MM.1S (cell line): Measurements from ENCODE around the gene AATK.

Experiments
- DNase-seq: peaks from one replicate; pipeline ENCODE4 v3.0.0-alpha.2; 2015
- H2AFZ ChIP-seq: fragments of 300-600 bp; sonication (generic); 2 replicates; pipeline ENCODE4 v1.6.0; 2016; ENCODE audit warnings: antibody characterized with exemption, low read length
- H3F3A ChIP-seq: fragments of 300-600 bp; sonication (generic); 2 replicates; pipeline ENCODE4 v1.6.1; 2016; ENCODE audit warnings: mild to moderate bottlenecking, antibody characterized with exemption, low read length, moderate library complexity, mixed read lengths; ENCODE audit not compliant: insufficient read depth
- H3K27ac ChIP-seq: fragments of 300-600 bp; sonication (generic); 2 replicates; pipeline ENCODE4 v1.5.1; 2016; ENCODE audit warnings: mild to moderate bottlenecking, low read length
- H3K27me3 ChIP-seq: fragments of 300-600 bp; sonication (generic); replicated peaks from 2 replicates; pipeline ENCODE4 v1.6.0; 2016; ENCODE audit warnings: low read length; ENCODE audit not compliant: insufficient read depth
- H3K36me3 ChIP-seq: fragments of 300-600 bp; sonication (generic); replicated peaks from 2 replicates; pipeline ENCODE4 v1.6.1; 2016; ENCODE audit warnings: mild to moderate bottlenecking, low read length, mixed read lengths; ENCODE audit not compliant: insufficient read depth
- H3K4me1 ChIP-seq: fragments of 300-600 bp; sonication (generic); 2 replicates; pipeline ENCODE4 v1.6.1; 2016; ENCODE audit warnings: low read length, mixed read lengths
- H3K4me2 ChIP-seq: fragments of 300-600 bp; sonication (generic); 2 replicates; pipeline ENCODE4 v1.6.0; 2016; ENCODE audit warnings: low read depth, low read length
- H3K4me3 ChIP-seq: fragments of 300-600 bp; sonication (generic); 2 replicates; pipeline ENCODE4 v1.5.1; 2016; ENCODE audit warnings: low read length, mixed read lengths
- H3K79me2 ChIP-seq: fragments of 300-600 bp; sonication (generic); 2 replicates; pipeline ENCODE4 v1.6.1; 2016; ENCODE audit warnings: mixed run types, low read length, mixed read lengths
- H3K9ac ChIP-seq: fragments of 300-600 bp; sonication (generic); 2 replicates; pipeline ENCODE4 v1.6.1; 2016; ENCODE audit warnings: low read length, mixed read lengths
- H3K9me2 ChIP-seq: fragments of 300-600 bp; sonication (generic); replicated peaks from 2 replicates; pipeline ENCODE4 v1.6.1; 2016; ENCODE audit warnings: mild to moderate bottlenecking, low read length, mixed read lengths; ENCODE audit not compliant: insufficient read depth
- H3K9me3 ChIP-seq: fragments of 300-600 bp; sonication (generic); replicated peaks from 2 replicates; pipeline ENCODE4 v1.6.1; 2016; ENCODE audit warnings: mild to moderate bottlenecking, low read length, mixed read lengths; ENCODE audit not compliant: insufficient read depth
- H4K20me1 ChIP-seq: fragments of 300-600 bp; sonication (generic); 2 replicates; pipeline ENCODE4 v1.6.1; 2016; ENCODE audit warnings: mild to moderate bottlenecking, low read length, moderate library complexity, mixed read lengths; ENCODE audit not compliant: insufficient read depth
- EZH2 ChIP-seq: fragments of 300-600 bp; sonication (generic); optimal IDR thresholded peaks from 2 replicates; pipeline ENCODE3; 2017; ENCODE audit warnings: low read depth, mild to moderate bottlenecking, antibody characterized with exemption, low read length, mixed read lengths
- EZH2phosphoT487 ChIP-seq: fragments of 300-600 bp; sonication (generic); IDR thresholded peaks from 2 replicates; pipeline ENCODE4 v1.6.1; 2018; ENCODE audit warnings: antibody characterized with exemption, low read length
- TF ChIP-seq, protein P1 (sequence below): fragments of 300-600 bp; sonication (generic); IDR thresholded peaks from 2 replicates; pipeline ENCODE4 v1.5.1; 2016; ENCODE audit warnings: antibody characterized with exemption, low read length, mixed read lengths

Gene AATK

DNA sequence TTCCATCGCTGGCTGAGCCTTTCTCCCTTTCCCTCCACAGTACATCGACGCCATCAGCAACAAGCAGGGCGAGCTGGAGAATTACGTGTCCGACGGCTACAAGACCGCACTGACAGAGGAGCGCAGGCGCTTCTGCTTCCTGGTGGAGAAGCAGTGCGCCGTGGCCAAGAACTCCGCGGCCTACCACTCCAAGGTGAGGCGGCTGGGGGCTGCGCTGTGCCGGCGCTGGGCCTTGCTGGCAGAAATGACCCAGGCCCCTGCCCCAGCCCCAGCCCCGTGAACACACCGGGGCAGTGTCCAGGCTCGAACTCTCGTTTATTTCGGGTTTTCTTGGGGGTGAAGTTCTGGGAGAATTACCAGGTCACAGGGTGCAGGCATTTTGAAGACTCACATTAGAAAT is 66.1 kb downstream of the AATK start:
- Histone ChIP-seq H4K20me1 (no peaks in the 10 kb centered on the region), H3K4me1 (no peaks in the 10 kb centered on the region), H3F3A (no peaks in the 10 kb centered on the region), H3K79me2 (no peaks in the 10 kb centered on the region), H3K36me3 (no peaks in the 10 kb centered on the region), H3K9me3 (no peaks in the 10 kb centered on the region), H3K9ac (no peak overlapping the region), H2AFZ (no peak overlapping the region), H3K27me3 (peaks cover 84% of the 10 kb centered on the region), H3K27ac (no peak overlapping the region), H3K4me2 (no peak overlapping the region), H3K4me3 (no peak overlapping the region), H3K9me2 (no peaks in the 10 kb centered on the region)
- TF ChIP-seq EZH2 (no peak), EZH2phosphoT487 (no peak)
- TF ChIP-seq, protein P1, sequence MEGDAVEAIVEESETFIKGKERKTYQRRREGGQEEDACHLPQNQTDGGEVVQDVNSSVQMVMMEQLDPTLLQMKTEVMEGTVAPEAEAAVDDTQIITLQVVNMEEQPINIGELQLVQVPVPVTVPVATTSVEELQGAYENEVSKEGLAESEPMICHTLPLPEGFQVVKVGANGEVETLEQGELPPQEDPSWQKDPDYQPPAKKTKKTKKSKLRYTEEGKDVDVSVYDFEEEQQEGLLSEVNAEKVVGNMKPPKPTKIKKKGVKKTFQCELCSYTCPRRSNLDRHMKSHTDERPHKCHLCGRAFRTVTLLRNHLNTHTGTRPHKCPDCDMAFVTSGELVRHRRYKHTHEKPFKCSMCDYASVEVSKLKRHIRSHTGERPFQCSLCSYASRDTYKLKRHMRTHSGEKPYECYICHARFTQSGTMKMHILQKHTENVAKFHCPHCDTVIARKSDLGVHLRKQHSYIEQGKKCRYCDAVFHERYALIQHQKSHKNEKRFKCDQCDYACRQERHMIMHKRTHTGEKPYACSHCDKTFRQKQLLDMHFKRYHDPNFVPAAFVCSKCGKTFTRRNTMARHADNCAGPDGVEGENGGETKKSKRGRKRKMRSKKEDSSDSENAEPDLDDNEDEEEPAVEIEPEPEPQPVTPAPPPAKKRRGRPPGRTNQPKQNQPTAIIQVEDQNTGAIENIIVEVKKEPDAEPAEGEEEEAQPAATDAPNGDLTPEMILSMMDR = no peak
- no peak for DNase-seq

DNA sequence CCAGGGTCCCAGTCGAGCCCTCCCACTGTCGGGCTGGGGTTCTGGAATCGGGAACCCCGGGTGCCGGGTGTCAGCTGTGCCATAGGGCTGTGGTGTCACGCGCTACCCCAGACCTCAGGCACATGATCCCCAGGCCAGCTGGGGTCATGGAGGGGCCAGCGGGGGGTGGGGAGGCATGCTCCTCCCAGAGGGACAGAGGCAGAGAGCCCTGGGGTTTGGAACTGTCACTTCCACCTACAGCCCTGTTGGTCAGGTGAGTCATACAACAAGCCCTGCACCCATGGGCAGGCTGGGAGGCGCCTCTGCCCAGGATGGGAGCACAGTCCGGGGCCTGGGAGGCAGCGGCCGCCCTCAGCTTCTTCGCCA is 68.1 kb downstream of the AATK start:
- Histone ChIP-seq H3K9me2 (no peaks in the 10 kb centered on the region), H2AFZ (no peak overlapping the region), H3K36me3 (no peaks in the 10 kb centered on the region), H3K9me3 (no peaks in the 10 kb centered on the region), H3K79me2 (no peaks in the 10 kb centered on the region), H3K4me2 (no peak overlapping the region), H4K20me1 (no peaks in the 10 kb centered on the region), H3K27me3 (peaks cover 84% of the 10 kb centered on the region), H3K27ac (no peak overlapping the region), H3K4me1 (peaks cover 5% of the 10 kb centered on the region; the same call in 1 of the 2 replicates), H3K4me3 (no peak overlapping the region), H3K9ac (no peak overlapping the region), H3F3A (no peaks in the 10 kb centered on the region)
- TF ChIP-seq EZH2 (no peak), EZH2phosphoT487 (no peak)
- TF ChIP-seq, protein P1 = no peak
- DNase-seq = no peak

DNA sequence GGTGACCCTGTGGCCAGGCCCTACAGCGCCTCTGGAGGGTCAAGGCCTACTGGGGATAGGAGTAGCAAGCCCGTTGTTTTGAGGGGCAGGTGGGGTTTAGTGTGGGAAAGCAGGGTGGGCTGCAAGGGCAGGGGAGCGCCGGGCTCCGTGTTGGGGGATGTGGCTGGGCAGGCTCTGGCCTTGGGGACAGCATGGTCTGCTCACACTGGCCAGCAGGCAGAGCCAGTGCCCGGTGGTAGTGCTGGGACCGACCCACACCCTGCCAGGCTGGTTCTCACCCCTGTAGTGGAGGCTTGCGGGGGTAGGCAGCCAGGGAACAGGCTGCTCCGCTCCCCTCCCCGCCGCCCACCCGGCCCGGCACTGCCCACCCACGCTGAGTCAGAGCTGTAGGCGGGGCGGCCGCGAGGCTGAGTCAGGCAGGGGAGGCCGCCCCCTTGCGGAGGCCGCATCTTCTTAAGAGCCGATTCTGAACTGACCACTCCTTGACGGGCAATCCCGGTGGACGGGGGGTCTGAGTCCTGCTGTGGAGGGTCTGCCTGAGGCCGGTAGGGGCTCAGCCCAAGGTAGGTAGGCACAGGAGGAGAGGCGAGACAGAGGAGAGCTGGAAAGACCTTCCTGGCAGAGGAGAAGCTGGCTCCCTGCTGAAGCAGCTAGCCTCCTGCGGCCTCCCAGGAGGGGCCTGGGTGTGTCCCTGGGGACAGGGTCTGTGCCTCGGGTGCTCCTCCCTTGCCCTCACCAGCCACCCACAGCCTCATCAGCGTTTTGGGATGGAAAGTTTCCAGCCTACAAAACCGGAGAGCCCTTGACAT is 68.7 kb downstream of the AATK start:
- peaks cover 5% of the 10 kb centered on the region; the same call in 1 of the 2 replicates for H3K4me1 ChIP-seq
- no peaks in the 10 kb centered on the region for H3K9me3 ChIP-seq
- H3K9me2 ChIP-seq = no peaks in the 10 kb centered on the region
- TF ChIP-seq EZH2phosphoT487 = no peak
- TF ChIP-seq, protein P1 = peak; percentile 45
- TF ChIP-seq EZH2 = no peak
- H3K27ac ChIP-seq = no peak overlapping the region
- H3K9ac ChIP-seq = no peak overlapping the region
- H3K79me2 ChIP-seq = no peaks in the 10 kb centered on the region
- peak overlapping the region; percentile 23; the same call in 1 of the 2 replicates for H3K4me2 ChIP-seq
- no peaks in the 10 kb centered on the region for H4K20me1 ChIP-seq
- no peaks in the 10 kb centered on the region for H3F3A ChIP-seq
- H2AFZ ChIP-seq = no peak overlapping the region
- no peak for DNase-seq
- no peaks in the 10 kb centered on the region for H3K36me3 ChIP-seq
- H3K27me3 ChIP-seq = peaks cover 84% of the 10 kb centered on the region
- H3K4me3 ChIP-seq = no peak overlapping the region
